Lower lobe of right lung (tissue), 2 donors: Measurements from ENCODE around the gene TTC39A. TPM values are rescaled to one million over a fixed set of nuclear protein-coding genes. Genes with fewer than 3 reads are reported as not detected.
A peak's percentile ranks its signal among the peaks of the same experiment; 100 is the strongest.

Experiments used
- ATAC-seq, 2 donors: fragments of 200-7000 bp; cut with Tn5 transposase; one replicate each; pipeline ENCODE4 v1.9.1; 2020 to 2022; ENCODE audit warnings: mild to moderate bottlenecking in 2 of 2, moderate library complexity in 2 of 2
- DNase-seq: peaks from one replicate; pipeline ENCODE4 v3.0.0-alpha.2; 2020
- H3K27ac ChIP-seq: fragments of 200-600 bp; one replicate; pipeline ENCODE4 v1.8.0; 2022
- H3K27me3 ChIP-seq: fragments of 200-600 bp; one replicate; pipeline ENCODE4 v1.8.0; 2022; ENCODE audit warnings: low read depth
- H3K36me3 ChIP-seq: fragments of 200-600 bp; one replicate; pipeline ENCODE4 v1.8.0; 2022; ENCODE audit warnings: mild to moderate bottlenecking
- H3K4me1 ChIP-seq: fragments of 200-600 bp; one replicate; pipeline ENCODE4 v1.8.0; 2022
- H3K4me3 ChIP-seq: fragments of 200-600 bp; one replicate; pipeline ENCODE4 v1.8.0; 2022; ENCODE audit warnings: mild to moderate bottlenecking
- H3K9me3 ChIP-seq: fragments of 200-600 bp; one replicate; pipeline ENCODE4 v1.8.0; 2022
- CTCF ChIP-seq: fragments of 200-600 bp; IDR thresholded peaks from one replicate; pipeline ENCODE4 v1.8.0; 2022; ENCODE audit warnings: antibody characterized with exemption, mild to moderate bottlenecking
- intact Hi-C: fragments of 100-400 bp; cut with DNase I; formaldehyde crosslinking; loops from one replicate; pipeline ENCODE4 v1.11.0; 2022
- total RNA-seq: library from RNA; stranded (reverse); fragmentation: NEBNext Ultra II Directional; extraction: Animal tissue kit (Norgen Biotek cat#: 25700); gene quantifications from one replicate; pipeline ENCODE4 v1.2.1, GENCODE V29; 2021
- donor health status: DM: no; HTN: yes; CAD: no; lungs with severe emphysema.

The TTC39A gene
- total RNA-seq, 1 donor from 2014 or later = 34.9 TPM

- H3K27ac ChIP-seq = no peak overlapping the region
- no peaks in the 10 kb centered on the region for H3K9me3 ChIP-seq
- intact Hi-C loops = no loop called here
- no peak for TF ChIP-seq CTCF
- H3K4me1 ChIP-seq = peaks cover 15% of the 10 kb centered on the region
- no peaks in the 10 kb centered on the region for H3K36me3 ChIP-seq
- no peaks in the 10 kb centered on the region for H3K27me3 ChIP-seq
- no peak overlapping the region for H3K4me3 ChIP-seq
- ATAC-seq = no peak
- peak; percentile 0 for DNase-seq
Observed at GRCh38 chr1:51317798-51318197, 12.6 kb downstream of the TTC39A start.

GRCh38 chr1:51316846-51317120 lies 13.6 kb downstream of the TTC39A start:
- DNase-seq = peak; percentile 5
- intact Hi-C loops = no loop called here

GRCh38 chr1:51316113-51316845 lies 14.1 kb downstream of the TTC39A start:
- intact Hi-C loops = no loop called here
- Histone ChIP-seq H3K9me3 (no peaks in the 10 kb centered on the region), H3K4me3 (no peak overlapping the region), H3K4me1 (peaks cover 15% of the 10 kb centered on the region), H3K27me3 (no peaks in the 10 kb centered on the region), H3K36me3 (no peaks in the 10 kb centered on the region), H3K27ac (no peak overlapping the region)
- no peak for ATAC-seq
- no peak for TF ChIP-seq CTCF
- DNase-seq = peak; percentile 39

More at GRCh38 chr1:51316846-51317120, 13.6 kb downstream of the TTC39A start:
- Histone ChIP-seq H3K9me3 (no peaks in the 10 kb centered on the region), H3K27me3 (no peaks in the 10 kb centered on the region), H3K36me3 (no peaks in the 10 kb centered on the region), H3K4me1 (peaks cover 15% of the 10 kb centered on the region), H3K27ac (no peak overlapping the region), H3K4me3 (no peak overlapping the region)
- no peak for ATAC-seq
- no peak for TF ChIP-seq CTCF

- no peak for TF ChIP-seq CTCF
- H3K27ac ChIP-seq = peak overlapping the region; percentile 37
Observed at GRCh38 chr1:51314974-51315373, 15.4 kb downstream of the TTC39A start.

GRCh38 chr1:51313961-51314777 lies 16.2 kb downstream of the TTC39A start:
- intact Hi-C loops = no loop called here
- no peak overlapping the region for H3K4me3 ChIP-seq
- H3K36me3 ChIP-seq = no peaks in the 10 kb centered on the region
- DNase-seq = peak; percentile 56
- TF ChIP-seq CTCF = no peak
- H3K9me3 ChIP-seq = no peaks in the 10 kb centered on the region
- H3K27me3 ChIP-seq = no peaks in the 10 kb centered on the region
- peak overlapping the region; percentile 72 for H3K27ac ChIP-seq
- H3K4me1 ChIP-seq = peaks cover 15% of the 10 kb centered on the region
- peak; percentile 74 to 85 for ATAC-seq

More at GRCh38 chr1:51314974-51315373, 15.4 kb downstream of the TTC39A start:
- H3K9me3 ChIP-seq = no peaks in the 10 kb centered on the region
- ATAC-seq (peak; percentile 51 to 55), DNase-seq (peak; percentile 57)
- peaks cover 15% of the 10 kb centered on the region for H3K4me1 ChIP-seq
- no peak overlapping the region for H3K4me3 ChIP-seq
- H3K36me3 ChIP-seq = no peaks in the 10 kb centered on the region
- no peaks in the 10 kb centered on the region for H3K27me3 ChIP-seq
- intact Hi-C loops = no loop called here
